ENCODE measurements around the gene ZSWIM4.
A peak's percentile ranks its signal among the peaks of the same experiment; 100 is the strongest.

- peak; percentile 52 to 87 (median 80) for TF ChIP-seq CTCF (IDR thresholded peaks at IDR 0.05)
- peak; percentile 54 for TF ChIP-seq POLR2AphosphoS5 (IDR thresholded peaks at IDR 0.05)
- TF ChIP-seq POLR2A (IDR thresholded peaks at IDR 0.05) = no peak
These were observed 10.4 kb upstream of the ZSWIM4 start for GRCh38 chr19:13784731-13785452.

Measured in prostate gland (tissue), 2 donors.